Measurements from ENCODE around the gene UBE2H. TPM values are rescaled to one million over a fixed set of nuclear protein-coding genes. Genes with fewer than 3 reads are reported as not detected.
"Not testable (repeated sequence)": the region's sequence is repeated elsewhere in the genome, so short reads cannot be mapped to it uniquely, and the experiment has no call there.

UBE2H gene
- total and polyA plus RNA-seq, 12 donors = 26.0 to 222 (median 159) TPM

DNA sequence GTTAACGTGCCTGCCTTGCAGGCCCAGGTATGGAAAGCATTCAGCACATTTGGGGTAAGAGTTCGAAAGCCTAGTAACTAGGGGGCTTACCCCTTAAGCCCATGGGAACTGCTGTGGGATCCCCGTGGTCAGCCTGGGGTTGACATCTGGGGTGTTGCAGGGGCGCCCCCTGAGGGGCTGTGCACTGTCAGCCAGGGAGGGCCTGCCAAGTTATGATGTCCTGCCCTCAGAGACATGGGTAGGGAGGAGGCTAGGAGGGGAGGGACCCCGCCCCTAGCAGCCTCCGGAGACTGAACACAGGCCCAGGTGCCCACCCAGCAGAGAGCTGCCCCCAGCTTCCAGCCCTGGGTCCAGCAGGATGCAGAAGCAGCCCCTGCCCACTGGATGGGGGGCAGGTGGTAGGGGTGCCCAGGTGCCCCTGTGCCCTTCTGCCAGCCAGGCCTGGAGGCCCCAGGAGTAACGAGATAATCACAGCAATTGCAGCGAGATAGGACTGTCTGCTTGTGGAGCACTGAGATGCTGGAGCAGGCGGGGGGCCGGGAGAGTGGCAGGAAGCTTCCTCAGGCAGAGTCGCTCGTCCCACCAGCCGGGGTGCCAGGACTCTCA lies 153.3 kb downstream of the UBE2H start:
- Histone ChIP-seq H3K9me3 (no peaks in the 10 kb centered on the region), H3K4me3 (no peak overlapping the region), H3K27ac (no peak overlapping the region), H3K4me1 (no peaks in the 10 kb centered on the region), H3K36me3 (no peaks in the 10 kb centered on the region), H3K27me3 (peaks cover 0 to 23% (median 3%) of the 10 kb centered on the region in 7 donors)
- no peak for DNase-seq
- ATAC-seq = no peak
- TF ChIP-seq, protein P1, sequence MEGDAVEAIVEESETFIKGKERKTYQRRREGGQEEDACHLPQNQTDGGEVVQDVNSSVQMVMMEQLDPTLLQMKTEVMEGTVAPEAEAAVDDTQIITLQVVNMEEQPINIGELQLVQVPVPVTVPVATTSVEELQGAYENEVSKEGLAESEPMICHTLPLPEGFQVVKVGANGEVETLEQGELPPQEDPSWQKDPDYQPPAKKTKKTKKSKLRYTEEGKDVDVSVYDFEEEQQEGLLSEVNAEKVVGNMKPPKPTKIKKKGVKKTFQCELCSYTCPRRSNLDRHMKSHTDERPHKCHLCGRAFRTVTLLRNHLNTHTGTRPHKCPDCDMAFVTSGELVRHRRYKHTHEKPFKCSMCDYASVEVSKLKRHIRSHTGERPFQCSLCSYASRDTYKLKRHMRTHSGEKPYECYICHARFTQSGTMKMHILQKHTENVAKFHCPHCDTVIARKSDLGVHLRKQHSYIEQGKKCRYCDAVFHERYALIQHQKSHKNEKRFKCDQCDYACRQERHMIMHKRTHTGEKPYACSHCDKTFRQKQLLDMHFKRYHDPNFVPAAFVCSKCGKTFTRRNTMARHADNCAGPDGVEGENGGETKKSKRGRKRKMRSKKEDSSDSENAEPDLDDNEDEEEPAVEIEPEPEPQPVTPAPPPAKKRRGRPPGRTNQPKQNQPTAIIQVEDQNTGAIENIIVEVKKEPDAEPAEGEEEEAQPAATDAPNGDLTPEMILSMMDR (IDR thresholded peaks at IDR 0.05) = no peak
- intact Hi-C loops (cut with DNase I) = no loop called here
- WGBS, 2 donors = 73 to 75% methylated on average over 13 of the region's 13 CpGs

DNA sequence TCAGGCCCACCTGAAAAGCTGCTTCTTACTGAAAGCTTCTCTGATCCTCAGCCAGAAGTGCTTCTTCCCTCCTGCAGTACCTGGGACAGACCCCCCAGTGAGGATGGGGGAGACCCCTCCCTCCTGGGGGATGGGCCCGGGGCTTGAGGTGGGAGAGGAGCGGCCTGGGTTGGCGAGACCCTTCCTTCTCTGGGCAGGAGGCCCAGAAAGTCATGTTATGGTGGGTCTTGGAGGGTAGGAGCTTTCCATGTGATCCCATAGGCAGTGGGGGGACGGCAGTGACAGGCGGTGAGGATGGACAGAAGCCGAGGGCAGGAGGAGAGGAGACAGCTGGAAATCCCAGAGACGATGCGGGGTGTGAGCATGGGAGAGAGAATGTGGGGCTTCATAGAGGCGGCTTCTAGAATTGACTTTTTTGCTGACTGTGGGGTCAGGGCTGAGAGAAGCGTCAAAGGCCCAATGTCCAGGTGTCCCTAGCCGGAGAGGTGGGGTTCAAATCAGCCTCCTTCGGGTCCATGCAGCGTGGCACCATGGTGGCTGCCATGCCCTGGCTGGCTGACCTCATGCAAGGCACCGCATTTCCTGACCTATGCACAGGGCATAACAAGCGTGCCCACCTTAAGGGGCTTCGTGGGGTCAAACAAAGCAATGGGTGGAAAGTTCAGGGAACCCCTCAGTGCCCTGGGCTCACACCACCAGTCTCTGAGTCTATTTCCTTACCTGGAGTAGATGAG lies 154.0 kb downstream of the UBE2H start:
- 87 to 89% methylated on average over 16 of the region's 16 CpGs for WGBS, 2 donors
- peaks cover 0 to 23% (median 3%) of the 10 kb centered on the region in 7 donors for H3K27me3 ChIP-seq
- no peaks in the 10 kb centered on the region for H3K36me3 ChIP-seq
- DNase-seq (no peak), ATAC-seq (no peak)
- H3K9me3 ChIP-seq = no peaks in the 10 kb centered on the region
- TF ChIP-seq, protein P1 (IDR thresholded peaks at IDR 0.05) = no peak
- H3K4me3 ChIP-seq = no peak overlapping the region
- no peak overlapping the region for H3K27ac ChIP-seq
- intact Hi-C loops (cut with DNase I) = no loop called here
- H3K4me1 ChIP-seq = no peaks in the 10 kb centered on the region

DNA sequence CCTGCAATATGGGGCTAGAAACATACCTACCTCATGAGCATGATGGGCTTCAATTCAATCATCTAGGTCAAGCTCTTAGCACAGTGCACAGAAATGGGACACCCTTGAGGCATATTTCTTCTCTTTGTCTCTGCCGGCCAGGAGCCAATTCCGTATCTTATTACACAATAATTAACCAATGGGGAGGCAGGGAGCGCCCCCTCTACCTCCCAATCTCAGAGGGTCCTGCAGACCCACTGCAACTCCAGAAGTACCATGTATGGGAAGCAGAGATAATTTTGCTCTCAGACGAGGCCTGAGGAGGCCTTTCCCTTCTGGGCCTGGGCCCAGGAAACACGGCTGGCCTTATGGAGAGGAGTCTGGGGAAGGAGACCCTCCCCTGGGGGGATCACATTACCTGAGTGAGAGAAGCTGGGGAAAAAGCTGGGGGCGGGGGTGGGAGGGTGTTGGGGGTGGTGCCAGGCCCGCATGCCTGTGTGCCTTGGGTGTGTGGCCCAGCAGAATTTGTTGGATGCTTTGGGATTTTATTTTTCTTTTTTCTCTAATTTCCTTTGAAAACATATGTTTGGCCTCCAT lies 155.5 kb downstream of the UBE2H start:
- H3K4me1 ChIP-seq = no peaks in the 10 kb centered on the region
- no peak for DNase-seq
- intact Hi-C loops (cut with DNase I) = no loop called here
- no peak for ATAC-seq
- no peak overlapping the region for H3K27ac ChIP-seq
- peaks cover 0 to 23% (median 3%) of the 10 kb centered on the region in 7 donors for H3K27me3 ChIP-seq
- H3K4me3 ChIP-seq = no peak overlapping the region
- 73 to 74% methylated on average over 7 of the region's 7 CpGs for WGBS, 2 donors
- no peaks in the 10 kb centered on the region for H3K36me3 ChIP-seq
- H3K9me3 ChIP-seq = no peaks in the 10 kb centered on the region
- TF ChIP-seq, protein P1 (IDR thresholded peaks at IDR 0.05) = no peak

DNA sequence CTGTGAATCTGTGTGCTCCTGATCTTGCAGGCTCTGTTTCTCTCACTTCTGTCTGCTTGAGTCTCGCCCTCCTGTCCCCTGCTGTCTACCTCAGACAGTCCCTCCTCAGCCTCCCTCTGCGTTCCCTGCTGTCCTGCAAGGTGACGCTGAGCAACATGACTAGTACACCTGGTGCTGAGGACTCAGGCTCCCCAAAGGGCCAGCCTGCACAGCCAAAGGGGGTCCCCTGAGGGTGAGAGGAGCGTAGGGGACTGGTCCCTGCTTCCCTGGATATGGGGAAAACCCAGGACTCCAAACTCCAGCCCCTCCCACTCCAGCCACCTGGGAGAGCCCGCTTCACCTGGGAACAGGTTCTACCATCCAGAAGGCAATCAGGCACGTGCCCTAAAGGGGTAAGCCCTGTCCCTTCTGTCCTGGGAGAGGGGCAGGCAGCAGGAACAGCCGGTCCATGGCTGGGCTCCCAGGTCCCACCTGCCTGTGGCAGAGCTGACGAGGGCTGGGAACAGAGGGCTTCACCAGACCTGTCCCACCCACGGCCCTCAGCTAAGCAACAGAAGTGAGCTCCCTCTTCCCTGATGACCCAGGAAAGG lies 156.5 kb downstream of the UBE2H start:
- peaks cover 0 to 23% (median 3%) of the 10 kb centered on the region in 7 donors for H3K27me3 ChIP-seq
- H3K9me3 ChIP-seq = no peaks in the 10 kb centered on the region
- WGBS, 2 donors = 95 to 99% methylated on average over 9 of the region's 9 CpGs
- TF ChIP-seq, protein P1 (IDR thresholded peaks at IDR 0.05) = no peak
- DNase-seq (no peak), ATAC-seq (no peak)
- no peaks in the 10 kb centered on the region for H3K4me1 ChIP-seq
- no peak overlapping the region for H3K27ac ChIP-seq
- H3K36me3 ChIP-seq = no peaks in the 10 kb centered on the region
- H3K4me3 ChIP-seq = no peak overlapping the region
- intact Hi-C loops (cut with DNase I) = no loop called here

DNA sequence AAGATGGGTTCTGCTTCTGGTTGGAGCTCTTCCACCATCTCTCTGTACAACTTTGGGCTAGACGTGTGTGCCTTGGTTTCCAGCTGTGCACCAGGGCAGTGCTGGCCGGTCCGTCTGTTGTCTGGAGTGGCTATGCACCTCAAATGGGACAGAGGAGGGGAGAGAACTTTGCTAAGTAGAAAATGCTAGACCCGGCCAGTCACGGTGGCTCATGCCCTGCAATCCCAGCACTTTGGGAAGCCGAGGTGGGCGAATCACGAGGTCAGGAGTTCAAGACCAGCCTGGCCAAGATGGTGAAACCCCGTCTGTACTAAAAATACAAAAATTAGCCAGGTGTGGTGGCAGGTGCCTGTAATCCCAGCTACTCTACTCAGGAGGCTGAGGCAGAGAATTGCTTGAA lies 158.3 kb downstream of the UBE2H start:
- 90 to 92% methylated on average over 9 of the region's 9 CpGs for WGBS, 2 donors
- ATAC-seq = not testable (repeated sequence)

More for the DNA sequence above, 158.3 kb downstream of the UBE2H start:
- H3K4me3 ChIP-seq; H3K4me1 ChIP-seq; H3K36me3 ChIP-seq; H3K27ac ChIP-seq; H3K9me3 ChIP-seq; DNase-seq; intact Hi-C loops (cut with DNase I): not testable (repeated sequence)
- H3K27me3 ChIP-seq = peaks cover 0 to 22% (median 8%) of the 10 kb centered on the region in 7 donors
